Kidney epithelial cell (primary cell): ENCODE measurements around the gene COL18A1. TPM values are rescaled to one million over a fixed set of nuclear protein-coding genes. Genes with fewer than 3 reads are reported as not detected.

ENCODE experiments used
- DNase-seq: peaks from one replicate; pipeline ENCODE4 v3.0.0-alpha.2; 2010; ENCODE audit warnings: low read depth
- H3K27me3 ChIP-seq: 2 replicates; pipeline ENCODE4 v1.6.0; 2011; ENCODE audit warnings: low read length; ENCODE audit not compliant: control insufficient read depth, insufficient read depth
- H3K36me3 ChIP-seq: 2 replicates; pipeline ENCODE4 v1.5.1; 2011; ENCODE audit warnings: low read length; ENCODE audit not compliant: control insufficient read depth, insufficient read depth
- H3K4me3 ChIP-seq: 2 replicates; pipeline ENCODE4 v1.5.1; 2011; ENCODE audit warnings: low read depth, mild to moderate bottlenecking, control low read depth, low read length
- CTCF ChIP-seq: IDR thresholded peaks from 2 replicates; pipeline ENCODE4 v1.5.1; 2011; ENCODE audit warnings: mild to moderate bottlenecking, moderate library complexity, low read length, control low read depth, inconsistent platforms; ENCODE audit not compliant: insufficient read depth, poor library complexity, severe bottlenecking
- total RNA-seq: library from RNA; depleted of rRNA; stranded (reverse); fragments of >200 nt; gene quantifications from 2 replicates; pipeline ENCODE4 v1.2.3, GENCODE V29; 2015

Gene COL18A1
- total RNA-seq, 1 donor from 2014 or later, result 808 TPM

GRCh38 chr21:45481977-45482898, 77.3 kb downstream of the COL18A1 start:
- H3K27me3 ChIP-seq, result no peaks in the 10 kb centered on the region
- no peak for DNase-seq
- H3K4me3 ChIP-seq, result no peak overlapping the region
- no peak for TF ChIP-seq CTCF
- H3K36me3 ChIP-seq, result peaks cover 4% of the 10 kb centered on the region

DNA sequence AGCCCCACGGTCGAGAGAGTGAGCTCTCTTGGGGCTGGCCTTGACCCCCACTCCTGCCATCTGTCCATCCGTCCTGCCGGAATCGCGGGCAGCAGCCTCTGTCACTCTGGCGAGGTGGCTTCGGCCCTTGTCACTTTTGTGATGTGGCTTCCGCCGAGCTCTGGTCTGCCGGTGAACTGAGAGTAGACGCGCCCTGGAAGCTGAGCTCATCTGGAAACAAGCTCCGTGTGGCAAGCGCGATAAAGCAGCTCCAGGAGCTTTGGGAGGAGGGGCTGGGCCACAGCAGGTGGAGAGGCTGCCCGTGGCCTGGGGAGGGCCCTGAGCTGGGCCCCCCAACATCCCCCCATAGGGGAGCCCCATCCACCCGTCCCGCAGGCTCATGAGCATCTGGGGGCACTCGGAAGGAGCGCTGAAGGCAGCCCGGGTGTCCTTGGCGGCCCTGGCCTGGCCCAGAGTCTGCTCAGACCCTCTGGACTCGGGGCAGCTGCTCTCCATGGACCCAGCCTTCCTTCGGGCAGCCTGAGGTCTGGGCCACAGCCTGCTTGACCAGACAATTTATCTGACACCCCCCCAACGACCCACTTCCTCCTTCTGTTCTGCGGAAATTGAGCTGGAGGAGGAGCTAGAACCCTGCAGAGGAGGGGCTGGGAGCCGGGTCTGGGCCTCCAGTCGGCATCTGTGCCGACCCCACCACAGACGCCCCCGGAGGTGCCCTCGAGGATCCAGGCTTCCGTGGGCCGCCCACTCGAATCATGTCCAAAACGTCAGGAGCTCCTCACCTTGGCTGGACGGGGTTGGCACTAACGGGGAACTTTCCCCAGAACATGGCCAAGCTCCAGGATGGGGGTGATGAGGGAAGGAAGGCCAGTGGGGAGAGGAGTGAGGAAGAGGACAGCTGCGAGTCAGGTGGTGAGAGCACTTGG, 78.2 kb downstream of the COL18A1 start:
- Histone ChIP-seq H3K27me3 (no peaks in the 10 kb centered on the region), H3K4me3 (no peak overlapping the region), H3K36me3 (peaks cover 4% of the 10 kb centered on the region)
- TF ChIP-seq CTCF, result no peak
- no peak for DNase-seq

DNA sequence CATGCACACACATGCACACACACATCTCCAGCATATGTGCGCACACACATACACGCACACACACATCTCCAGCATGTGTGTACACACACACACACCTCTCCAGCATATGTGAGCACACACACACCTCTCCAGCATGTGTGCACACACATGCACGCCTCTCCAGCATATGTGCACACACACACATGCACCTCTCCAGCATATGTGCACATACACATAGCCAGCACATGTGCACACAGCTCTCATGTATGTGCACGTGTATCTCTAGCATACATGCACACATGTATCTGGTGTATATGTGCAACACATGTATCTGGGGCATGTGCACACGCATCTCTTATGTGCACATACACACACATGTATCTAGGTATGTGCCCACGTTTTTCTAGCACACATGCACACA, 79.4 kb downstream of the COL18A1 start:
- TF ChIP-seq CTCF, result no peak
- Histone ChIP-seq H3K4me3 (no peak overlapping the region), H3K27me3 (no peaks in the 10 kb centered on the region), H3K36me3 (peaks cover 4% of the 10 kb centered on the region)
- no peak for DNase-seq

DNA sequence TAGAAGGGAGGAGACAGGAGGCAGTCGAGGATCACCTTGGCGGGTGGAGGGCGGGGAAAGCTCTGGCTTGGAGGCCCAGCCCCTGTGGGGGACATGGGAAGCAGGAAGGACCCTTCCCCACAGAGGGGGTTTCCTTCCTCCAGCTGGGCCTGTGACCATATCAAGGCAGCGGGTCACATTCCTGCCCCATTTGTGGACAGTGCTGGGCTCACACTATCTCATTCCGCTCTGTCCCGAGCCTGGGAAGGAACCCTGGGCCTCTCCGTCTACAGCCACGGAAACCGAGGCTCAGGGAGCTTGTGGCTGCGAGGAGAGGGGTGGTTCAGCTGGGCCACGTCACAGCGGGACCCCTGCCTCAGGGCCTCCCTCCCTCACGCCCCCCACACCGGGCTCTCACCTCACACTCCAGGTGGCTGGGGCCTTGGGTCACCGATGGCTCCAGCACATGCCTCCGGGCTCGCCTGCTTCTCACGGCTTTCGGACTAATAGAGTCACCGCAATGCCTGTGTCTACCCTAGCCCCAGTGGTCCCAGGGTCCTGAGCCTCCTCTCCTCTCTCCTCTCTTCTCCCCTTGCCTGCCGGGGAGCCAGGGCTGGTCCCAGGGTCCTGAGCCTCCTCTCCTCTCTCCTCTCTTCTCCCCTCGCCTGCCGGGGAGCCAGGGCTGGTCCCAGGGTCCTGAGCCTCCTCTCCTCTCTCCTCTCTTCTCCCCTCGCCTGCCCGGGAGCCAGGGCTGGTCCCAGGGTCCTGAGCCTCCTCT, 80.9 kb downstream of the COL18A1 start:
- H3K36me3 ChIP-seq, result peaks cover 4% of the 10 kb centered on the region

More for the DNA sequence above, 80.9 kb downstream of the COL18A1 start:
- TF ChIP-seq CTCF, result no peak
- H3K4me3 ChIP-seq, result no peak overlapping the region
- no peaks in the 10 kb centered on the region for H3K27me3 ChIP-seq
- DNase-seq, result no peak
